HL-60 (cell line): ENCODE measurements around the gene EFNA2.

Experiments used
- CTCF ChIP-seq: IDR thresholded peaks from one replicate; pipeline ENCODE4 v1.5.1; 2011; ENCODE audit warnings: low read length, control low read depth, inconsistent platforms; ENCODE audit not compliant: insufficient read depth
- POLR2AphosphoS5 ChIP-seq: IDR thresholded peaks from 2 replicates; pipeline ENCODE4 v1.6.1; 2012; ENCODE audit warnings: low read depth
- SPI1 ChIP-seq: IDR thresholded peaks from 2 replicates; pipeline ENCODE4 v1.6.1; 2012; ENCODE audit warnings: low read depth, mild to moderate bottlenecking, borderline replicate concordance
- TF ChIP-seq, protein P1 (sequence below): IDR thresholded peaks from 2 replicates; pipeline ENCODE4 v1.6.1; 2012; ENCODE audit warnings: low read depth; ENCODE audit not compliant: insufficient replicate concordance

DNA sequence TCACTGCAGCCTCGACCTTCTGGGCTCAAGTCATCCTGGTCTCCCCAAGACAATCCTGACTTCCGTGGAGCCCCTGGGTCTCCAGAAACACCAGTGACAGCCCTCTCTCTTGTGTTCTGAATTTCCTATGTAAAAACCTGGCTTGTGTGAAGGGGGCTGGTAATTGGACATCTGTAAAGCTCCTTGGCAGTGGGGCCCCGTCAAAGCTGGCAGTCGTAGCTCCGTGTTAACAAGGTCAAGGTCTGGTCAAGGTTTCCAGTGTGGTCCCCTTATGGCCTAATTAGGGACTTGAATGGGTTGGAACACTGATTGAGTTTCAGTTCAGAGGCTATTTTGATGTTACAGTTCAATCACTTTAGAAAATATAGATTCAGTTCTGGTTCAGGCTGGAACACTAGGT, 65.2 kb downstream of the EFNA2 start:
- TF ChIP-seq, protein P1, sequence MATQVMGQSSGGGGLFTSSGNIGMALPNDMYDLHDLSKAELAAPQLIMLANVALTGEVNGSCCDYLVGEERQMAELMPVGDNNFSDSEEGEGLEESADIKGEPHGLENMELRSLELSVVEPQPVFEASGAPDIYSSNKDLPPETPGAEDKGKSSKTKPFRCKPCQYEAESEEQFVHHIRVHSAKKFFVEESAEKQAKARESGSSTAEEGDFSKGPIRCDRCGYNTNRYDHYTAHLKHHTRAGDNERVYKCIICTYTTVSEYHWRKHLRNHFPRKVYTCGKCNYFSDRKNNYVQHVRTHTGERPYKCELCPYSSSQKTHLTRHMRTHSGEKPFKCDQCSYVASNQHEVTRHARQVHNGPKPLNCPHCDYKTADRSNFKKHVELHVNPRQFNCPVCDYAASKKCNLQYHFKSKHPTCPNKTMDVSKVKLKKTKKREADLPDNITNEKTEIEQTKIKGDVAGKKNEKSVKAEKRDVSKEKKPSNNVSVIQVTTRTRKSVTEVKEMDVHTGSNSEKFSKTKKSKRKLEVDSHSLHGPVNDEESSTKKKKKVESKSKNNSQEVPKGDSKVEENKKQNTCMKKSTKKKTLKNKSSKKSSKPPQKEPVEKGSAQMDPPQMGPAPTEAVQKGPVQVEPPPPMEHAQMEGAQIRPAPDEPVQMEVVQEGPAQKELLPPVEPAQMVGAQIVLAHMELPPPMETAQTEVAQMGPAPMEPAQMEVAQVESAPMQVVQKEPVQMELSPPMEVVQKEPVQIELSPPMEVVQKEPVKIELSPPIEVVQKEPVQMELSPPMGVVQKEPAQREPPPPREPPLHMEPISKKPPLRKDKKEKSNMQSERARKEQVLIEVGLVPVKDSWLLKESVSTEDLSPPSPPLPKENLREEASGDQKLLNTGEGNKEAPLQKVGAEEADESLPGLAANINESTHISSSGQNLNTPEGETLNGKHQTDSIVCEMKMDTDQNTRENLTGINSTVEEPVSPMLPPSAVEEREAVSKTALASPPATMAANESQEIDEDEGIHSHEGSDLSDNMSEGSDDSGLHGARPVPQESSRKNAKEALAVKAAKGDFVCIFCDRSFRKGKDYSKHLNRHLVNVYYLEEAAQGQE: no peak
- TF ChIP-seq CTCF (no peak), POLR2AphosphoS5 (no peak), SPI1 (no peak)
